Measurements from ENCODE around the gene ELMO1. TPM values are rescaled to one million over a fixed set of nuclear protein-coding genes. Genes with fewer than 3 reads are reported as not detected.

ELMO1 gene
- total RNA-seq, 1 donor from 2014 or later, result 11.4 TPM

DNA sequence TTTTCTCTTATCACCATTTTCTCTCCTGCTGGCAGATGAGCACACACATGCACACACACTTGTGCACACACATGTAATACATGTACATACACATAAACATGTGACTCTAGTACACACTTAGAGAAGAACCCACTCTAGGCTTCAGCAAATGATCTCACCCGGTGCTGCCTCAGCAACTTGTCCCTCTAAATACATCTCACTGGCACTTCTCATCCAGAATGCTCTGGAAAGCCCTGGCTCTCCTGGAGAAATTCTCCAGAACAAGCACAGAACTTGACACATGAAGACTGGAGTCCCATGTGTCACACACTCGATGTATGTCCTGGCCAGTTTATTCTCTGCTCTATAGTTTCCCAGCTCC, 254.9 kb downstream of the ELMO1 start:
- intact Hi-C loops (cut with DNase I), result no loop called here

GRCh38 chr7:37193087-37193774, 255.4 kb downstream of the ELMO1 start:
- intact Hi-C loops (cut with DNase I), result no loop called here
- no peak for DNase-seq (ENCODE audit: low spot score)

More for the DNA sequence above, 254.9 kb downstream of the ELMO1 start:
- no peak for DNase-seq (ENCODE audit: low spot score)

GRCh38 chr7:37191797-37192196, 256.9 kb downstream of the ELMO1 start:
- intact Hi-C loops (cut with DNase I), result no loop called here

GRCh38 chr7:37187179-37187578, 261.5 kb downstream of the ELMO1 start:
- DNase-seq (ENCODE audit: low spot score), result no peak
- intact Hi-C loops (cut with DNase I), result no loop called here

More at GRCh38 chr7:37191797-37192196, 256.9 kb downstream of the ELMO1 start:
- no peak for DNase-seq (ENCODE audit: low spot score)

- DNase-seq (ENCODE audit: low spot score), result no peak
- intact Hi-C loops (cut with DNase I), result no loop called here
These were observed 261.9 kb downstream of the ELMO1 start for GRCh38 chr7:37186753-37187152.

DNA sequence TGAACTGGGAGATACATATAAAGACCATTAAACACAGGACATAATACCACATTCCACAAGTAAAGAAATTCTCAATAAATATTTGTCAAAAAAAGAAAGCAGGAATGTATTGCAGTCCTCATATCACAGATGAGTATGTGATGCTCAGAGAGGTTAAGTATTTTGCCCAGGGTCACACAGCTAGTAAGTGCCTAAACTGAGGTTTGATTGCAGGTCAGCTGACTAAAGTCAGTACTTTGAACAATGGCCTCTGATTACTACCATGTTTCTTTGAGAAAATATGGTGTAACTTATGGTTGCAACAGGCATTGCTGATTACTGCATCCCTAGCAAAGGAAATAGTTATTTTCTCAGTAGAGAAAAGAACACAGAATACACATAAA, 267.1 kb downstream of the ELMO1 start:
- DNase-seq (ENCODE audit: low spot score), result no peak
- intact Hi-C loops (cut with DNase I), result loop anchor here (5.0 kb wide), 1 partner anchor 694 kb away; no protein-coding TSS in a partner anchor

GRCh38 chr7:37180828-37181549, 267.7 kb downstream of the ELMO1 start:
- intact Hi-C loops (cut with DNase I), result loop anchor here (5.0 kb wide), 1 partner anchor 694 kb away; no protein-coding TSS in a partner anchor
- DNase-seq (ENCODE audit: low spot score), result no peak

- intact Hi-C loops (cut with DNase I), result no loop called here
These were observed 272.6 kb downstream of the ELMO1 start for GRCh38 chr7:37176079-37176478.

GRCh38 chr7:37174460-37174859, 274.2 kb downstream of the ELMO1 start:
- intact Hi-C loops (cut with DNase I), result no loop called here
- DNase-seq (ENCODE audit: low spot score), result no peak

More at GRCh38 chr7:37176079-37176478, 272.6 kb downstream of the ELMO1 start:
- no peak for DNase-seq (ENCODE audit: low spot score)

GRCh38 chr7:37173670-37174069, 275.0 kb downstream of the ELMO1 start:
- intact Hi-C loops (cut with DNase I), result no loop called here

DNA sequence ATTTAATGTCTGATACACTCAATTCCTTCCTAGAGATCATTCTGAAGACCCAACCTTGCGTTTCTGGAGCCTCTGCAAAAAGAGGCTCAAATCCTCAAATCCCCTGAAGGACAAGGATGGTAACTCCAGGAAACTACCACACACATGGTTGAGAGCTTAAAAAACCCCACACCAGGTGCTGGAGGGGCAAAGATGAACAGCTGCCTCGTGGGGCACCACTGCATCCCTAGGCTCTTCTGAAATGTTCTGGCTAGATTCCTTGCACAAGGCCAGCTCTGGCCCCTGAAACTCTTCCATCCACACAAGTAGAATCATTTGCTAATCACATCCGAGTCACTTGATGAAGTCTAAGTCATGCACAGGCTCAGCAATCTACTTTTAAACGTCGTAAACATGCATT, 286.6 kb downstream of the ELMO1 start:
- no peak for DNase-seq (ENCODE audit: low spot score)
- intact Hi-C loops (cut with DNase I), result no loop called here

More at GRCh38 chr7:37173670-37174069, 275.0 kb downstream of the ELMO1 start:
- DNase-seq (ENCODE audit: low spot score), result no peak

GRCh38 chr7:37160656-37161055, 288.0 kb downstream of the ELMO1 start:
- intact Hi-C loops (cut with DNase I), result no loop called here
- no peak for DNase-seq (ENCODE audit: low spot score)

GRCh38 chr7:37153376-37153775, 295.3 kb downstream of the ELMO1 start:
- intact Hi-C loops (cut with DNase I), result no loop called here

DNA sequence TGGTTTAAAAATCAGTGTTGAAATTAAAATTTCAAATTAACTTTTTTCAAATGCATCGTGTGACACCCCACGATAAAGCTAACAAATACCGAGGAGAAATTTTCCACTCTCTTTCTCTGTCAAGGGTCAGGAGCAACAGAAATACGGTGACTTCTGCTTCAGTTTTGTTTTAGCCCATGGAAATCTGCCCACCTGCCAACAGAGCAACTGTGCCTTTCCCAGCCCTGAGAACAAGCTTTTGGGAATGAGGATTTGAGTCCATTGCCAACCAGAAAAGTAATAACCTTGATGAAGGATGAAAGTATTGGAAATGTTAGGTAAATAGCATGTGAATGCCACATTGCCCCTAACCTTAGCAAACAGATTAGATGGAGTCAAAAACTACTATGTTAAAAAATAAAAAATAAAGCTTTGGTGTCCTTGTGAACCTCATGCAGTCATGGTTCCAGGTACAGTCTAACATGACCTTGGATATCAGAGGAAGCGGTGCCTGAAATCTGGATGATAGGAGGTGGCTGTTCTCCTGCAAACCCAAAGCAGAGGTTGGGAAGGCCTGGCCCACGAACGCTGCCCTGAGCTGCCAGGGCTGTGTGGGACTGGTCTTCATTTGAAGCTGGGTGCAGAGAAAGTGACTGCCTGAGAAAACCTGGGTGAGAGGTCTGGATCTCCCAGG, 296.8 kb downstream of the ELMO1 start:
- intact Hi-C loops (cut with DNase I), result no loop called here
- DNase-seq (ENCODE audit: low spot score), result no peak

More at GRCh38 chr7:37153376-37153775, 295.3 kb downstream of the ELMO1 start:
- DNase-seq (ENCODE audit: low spot score), result no peak

DNA sequence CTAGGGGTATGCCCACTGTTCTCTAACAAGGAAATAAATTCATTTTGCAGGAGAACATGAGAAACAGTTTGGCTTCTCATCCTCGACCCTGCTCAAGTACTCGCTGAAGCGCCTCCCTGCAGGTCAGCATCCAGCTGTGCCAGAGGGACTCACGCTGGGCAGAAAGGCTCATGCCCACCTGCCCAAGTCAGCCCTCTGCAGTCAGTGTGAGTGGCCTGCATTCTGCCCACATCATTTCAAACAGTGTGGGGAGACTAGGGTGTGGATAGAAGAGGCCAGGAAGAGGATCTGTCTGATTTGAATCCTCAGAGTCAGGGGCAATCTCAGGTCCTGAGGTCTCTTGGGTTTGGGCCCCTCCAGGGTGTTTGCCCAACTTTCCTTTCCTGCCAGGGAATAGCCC, 297.8 kb downstream of the ELMO1 start:
- DNase-seq (ENCODE audit: low spot score), result no peak
- intact Hi-C loops (cut with DNase I), result no loop called here

DNA sequence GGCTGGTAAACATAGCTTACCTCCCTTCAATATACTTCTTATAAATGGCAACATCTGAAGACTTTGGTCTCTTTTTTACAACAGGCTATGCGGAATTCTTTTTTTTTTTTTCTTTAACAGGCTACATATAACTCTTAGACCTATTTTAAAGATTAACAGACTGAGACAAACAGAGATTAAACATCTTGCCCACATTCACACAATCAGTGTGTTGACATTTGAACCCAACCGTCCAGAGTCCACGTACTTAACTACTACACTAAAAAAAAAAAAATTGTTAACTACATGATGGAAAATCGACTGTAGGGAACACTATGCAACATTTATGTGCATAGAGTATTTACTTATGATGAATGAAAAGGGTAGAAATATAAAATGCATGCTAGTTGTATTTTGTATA, 298.5 kb downstream of the ELMO1 start:
- intact Hi-C loops (cut with DNase I), result no loop called here
- DNase-seq (ENCODE audit: low spot score), result no peak

DNA sequence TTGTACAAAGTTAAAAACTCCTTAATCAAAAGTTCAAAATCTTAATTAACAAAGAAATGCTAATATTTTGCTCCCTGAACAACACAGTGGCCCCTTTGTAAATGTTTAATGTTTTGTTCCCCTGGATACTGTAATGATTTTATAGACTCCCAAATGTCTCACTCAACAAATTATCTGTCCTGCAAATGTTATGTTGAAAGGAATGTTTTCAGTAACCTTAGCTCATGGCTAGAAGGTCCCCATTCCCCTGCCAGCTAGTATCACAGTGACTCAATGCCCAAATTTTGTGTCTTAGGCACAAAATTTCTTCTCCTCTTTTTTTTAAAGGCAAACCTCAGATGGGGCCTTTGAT, 298.9 kb downstream of the ELMO1 start:
- intact Hi-C loops (cut with DNase I), result no loop called here
- no peak for DNase-seq (ENCODE audit: low spot score)

- no peak for DNase-seq (ENCODE audit: low spot score)
- intact Hi-C loops (cut with DNase I), result no loop called here
These were observed 299.5 kb downstream of the ELMO1 start for GRCh38 chr7:37149051-37149772.

- DNase-seq (ENCODE audit: low spot score), result no peak
- intact Hi-C loops (cut with DNase I), result no loop called here
These were observed 303.0 kb downstream of the ELMO1 start for GRCh38 chr7:37145682-37146081.

GRCh38 chr7:37144423-37144822, 304.2 kb downstream of the ELMO1 start:
- intact Hi-C loops (cut with DNase I), result no loop called here
- DNase-seq (ENCODE audit: low spot score), result no peak
